HG03460 (cell line): ENCODE data around the gene PCARE.
"Not testable (repeated sequence)": the region's sequence is repeated elsewhere in the genome, so short reads cannot be mapped to it uniquely, and the experiment has no call there.

Experiments
- ATAC-seq: cut with Tn5 transposase; IDR thresholded peaks from one replicate; pipeline ENCODE4 v1.9.1; 2021; ENCODE audit not compliant: unreplicated experiment

PCARE gene

GRCh38 chr2:29074411-29074810 is at the start of gene PCARE:
PCARE (minus strand) TSS chr2:29074523; CDS start chr2:29074261, 262 bp downstream.
- no peak for ATAC-seq

GRCh38 chr2:29123617-29124349 is 49.5 kb upstream of the PCARE start:
- no peak for ATAC-seq

GRCh38 chr2:29120846-29121245 is 46.5 kb upstream of the PCARE start:
- no peak for ATAC-seq

GRCh38 chr2:29119211-29119610 is 44.9 kb upstream of the PCARE start:
- no peak for ATAC-seq

- ATAC-seq, result no peak
Observed at GRCh38 chr2:29117636-29118303, 43.4 kb upstream of the PCARE start.

GRCh38 chr2:29115797-29116781 is 41.8 kb upstream of the PCARE start:
- peak; percentile 41 for ATAC-seq

- peak; percentile 35 for ATAC-seq
Observed at GRCh38 chr2:29114946-29115609, 40.8 kb upstream of the PCARE start, which contains the start of gene CLIP4. CLIP4 (plus strand) TSS chr2:29115415; CDS start chr2:29121389, 5,974 bp downstream.

GRCh38 chr2:29114586-29114945 is 40.2 kb upstream of the PCARE start:
- no peak for ATAC-seq

- no peak for ATAC-seq
Observed at GRCh38 chr2:29113891-29114321, 39.6 kb upstream of the PCARE start.

- no peak for ATAC-seq
Observed at GRCh38 chr2:29113027-29113686, 38.8 kb upstream of the PCARE start.

- ATAC-seq, result no peak
Observed at GRCh38 chr2:29112379-29112778, 38.1 kb upstream of the PCARE start.

- peak; percentile 43 for ATAC-seq
Observed at GRCh38 chr2:29110916-29111535, 36.7 kb upstream of the PCARE start.

- ATAC-seq, result no peak
Observed at GRCh38 chr2:29109246-29109645, 34.9 kb upstream of the PCARE start.

GRCh38 chr2:29108225-29108624 is 33.9 kb upstream of the PCARE start:
- no peak for ATAC-seq

GRCh38 chr2:29107547-29107946 is 33.2 kb upstream of the PCARE start:
- ATAC-seq, result not testable (repeated sequence)

GRCh38 chr2:29106980-29107388 is 32.7 kb upstream of the PCARE start:
- ATAC-seq, result no peak

GRCh38 chr2:29106256-29106655 is 31.9 kb upstream of the PCARE start:
- no peak for ATAC-seq

- ATAC-seq, result no peak
Observed at GRCh38 chr2:29105375-29105774, 31.1 kb upstream of the PCARE start.

- no peak for ATAC-seq
Observed at GRCh38 chr2:29104688-29105087, 30.4 kb upstream of the PCARE start.

GRCh38 chr2:29100564-29100963 is 26.2 kb upstream of the PCARE start:
- ATAC-seq, result no peak
